Measurements from ENCODE around the gene TASP1.

GRCh38 chr20:13458860-13459451 is 179.8 kb downstream of the TASP1 start:
- peak; percentile 89 for TF ChIP-seq CTCF (conservative IDR thresholded peaks at IDR 0.05; ENCODE audit: low read depth, low read length)
- TF ChIP-seq EZH2 (IDR thresholded peaks at IDR 0.05; ENCODE audit: low read length, unreplicated experiment), result no peak
